CD4-positive, alpha-beta T cell treated with Interleukin-17A for 4 hours (primary cell): ENCODE measurements around the gene COPRS.
"Not testable (repeated sequence)": the region's sequence is repeated elsewhere in the genome, so short reads cannot be mapped to it uniquely, and the experiment has no call there.

Experiments
- DNase-seq: peaks from one replicate; pipeline ENCODE4 v3.0.0-alpha.2; 2020; ENCODE audit warnings: mixed read lengths

COPRS gene

GRCh38 chr17:31843070-31843745 is 15.8 kb downstream of the COPRS start:
- no peak for DNase-seq

- DNase-seq: peak; percentile 71
Observed at GRCh38 chr17:31842195-31843069, 16.6 kb downstream of the COPRS start.

- DNase-seq: no peak
Observed at GRCh38 chr17:31841850-31842194, 17.2 kb downstream of the COPRS start.

GRCh38 chr17:31838636-31839225 is 20.3 kb downstream of the COPRS start:
- no peak for DNase-seq

GRCh38 chr17:31835984-31836383 is 23.1 kb downstream of the COPRS start:
- DNase-seq: no peak

GRCh38 chr17:31834448-31834847 is 24.6 kb downstream of the COPRS start:
- no peak for DNase-seq

DNA sequence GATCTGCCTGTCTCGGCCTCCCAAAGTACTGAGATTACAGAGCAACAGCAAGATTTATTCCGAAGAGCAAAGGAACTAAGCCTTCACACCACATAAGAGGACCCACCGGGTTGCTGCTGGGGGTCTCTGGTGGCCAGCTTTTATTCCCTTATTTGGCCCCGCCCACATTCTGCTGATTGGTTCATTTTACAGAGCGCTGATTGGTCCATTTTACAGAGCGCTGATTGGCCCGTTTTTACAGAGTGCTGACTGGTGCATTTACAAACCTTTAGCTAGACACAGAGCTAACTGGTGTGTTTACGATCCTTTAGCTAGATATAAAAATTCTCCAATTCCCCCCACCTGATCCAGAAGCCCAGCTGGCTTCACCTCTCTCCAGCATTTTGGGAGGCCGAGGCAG is 26.3 kb downstream of the COPRS start:
- DNase-seq: no peak

GRCh38 chr17:31830971-31831858 is 27.8 kb downstream of the COPRS start:
- DNase-seq: no peak

- no peak for DNase-seq
Observed at GRCh38 chr17:31829649-31830048, 29.4 kb downstream of the COPRS start.

DNA sequence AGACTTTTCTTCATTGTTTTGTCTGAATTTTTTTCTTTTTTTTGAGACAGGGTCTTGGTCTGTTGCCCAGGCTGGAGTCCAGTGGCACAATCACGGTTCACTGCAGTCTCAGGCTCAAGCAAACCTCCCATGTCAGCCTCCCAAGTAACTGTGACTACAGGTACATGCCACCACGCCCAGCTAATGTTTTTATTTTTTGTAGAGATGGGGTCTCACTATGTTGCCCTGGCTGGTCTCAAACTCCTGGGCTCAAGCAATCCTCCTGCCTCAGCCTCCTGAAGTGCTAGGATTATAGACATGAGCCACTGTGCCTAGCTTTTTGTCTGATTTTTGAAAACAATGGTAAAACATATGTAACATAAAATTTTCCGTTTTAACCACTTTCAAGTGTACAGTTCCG is 30.1 kb downstream of the COPRS start:
- not testable (repeated sequence) for DNase-seq

- no peak for DNase-seq
Observed at GRCh38 chr17:31825961-31826691, 32.9 kb downstream of the COPRS start.

DNA sequence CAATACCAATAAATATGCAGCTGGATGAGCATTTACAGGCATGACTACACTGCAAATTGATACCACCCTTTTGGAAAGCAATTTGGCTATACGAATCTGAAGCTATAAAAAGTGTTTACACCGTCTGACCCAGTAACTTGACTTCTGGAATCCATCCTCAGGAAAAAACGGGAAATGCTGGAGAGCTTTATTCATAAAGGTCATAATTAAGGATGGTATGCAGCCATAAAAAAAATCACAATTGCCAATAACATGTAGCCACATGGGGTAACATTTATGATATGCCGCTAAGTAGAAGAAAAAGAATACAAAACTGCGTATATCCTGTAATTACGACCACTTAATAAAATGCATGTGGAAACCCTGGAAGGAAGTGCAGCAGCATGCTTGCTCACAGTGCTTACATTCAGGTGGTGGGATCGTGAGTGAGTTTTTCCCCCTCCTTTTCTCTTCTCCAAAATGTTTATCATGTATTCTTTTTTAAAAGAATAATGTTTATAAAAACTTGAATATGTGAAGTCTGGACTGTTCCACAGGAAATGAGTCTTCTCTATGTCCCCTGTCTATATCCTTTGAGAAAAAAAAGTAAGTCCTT is 34.2 kb downstream of the COPRS start:
- no peak for DNase-seq

GRCh38 chr17:31823014-31823413 is 36.0 kb downstream of the COPRS start:
- no peak for DNase-seq

DNA sequence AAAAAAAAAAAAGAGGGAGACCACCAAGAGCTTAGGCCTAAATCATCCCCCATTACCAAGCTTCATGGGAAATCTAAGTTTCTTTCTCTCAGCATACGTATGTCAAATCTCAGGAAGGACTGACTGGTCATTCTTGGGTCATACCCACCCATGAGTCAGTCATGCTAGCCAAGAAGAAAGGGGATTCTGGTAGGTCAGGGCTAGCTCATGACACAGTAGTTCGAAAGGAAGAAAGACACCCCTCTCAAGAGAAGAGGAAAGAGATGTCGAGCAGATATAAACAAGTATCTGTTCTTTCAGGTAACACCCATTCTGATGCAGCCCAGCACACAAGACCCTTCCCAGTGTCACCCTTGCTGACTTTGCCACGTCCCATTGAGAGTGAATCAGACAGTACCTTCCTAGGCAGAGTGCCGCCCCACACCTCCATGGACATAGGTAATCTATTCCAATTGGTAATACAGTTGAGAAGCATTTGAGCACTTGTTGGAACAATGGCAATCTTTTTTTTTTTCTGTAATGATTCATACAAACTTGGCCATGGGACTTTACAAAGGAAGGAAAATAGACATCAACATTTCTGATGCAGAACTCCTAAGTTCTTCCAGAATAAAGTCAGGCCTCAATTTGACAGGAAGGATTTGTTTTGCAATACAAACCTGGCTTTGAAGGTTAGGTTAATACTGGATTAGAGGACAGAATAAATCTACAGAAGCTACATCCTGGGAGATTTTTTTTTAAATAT is 38.2 kb downstream of the COPRS start:
- DNase-seq: no peak

DNA sequence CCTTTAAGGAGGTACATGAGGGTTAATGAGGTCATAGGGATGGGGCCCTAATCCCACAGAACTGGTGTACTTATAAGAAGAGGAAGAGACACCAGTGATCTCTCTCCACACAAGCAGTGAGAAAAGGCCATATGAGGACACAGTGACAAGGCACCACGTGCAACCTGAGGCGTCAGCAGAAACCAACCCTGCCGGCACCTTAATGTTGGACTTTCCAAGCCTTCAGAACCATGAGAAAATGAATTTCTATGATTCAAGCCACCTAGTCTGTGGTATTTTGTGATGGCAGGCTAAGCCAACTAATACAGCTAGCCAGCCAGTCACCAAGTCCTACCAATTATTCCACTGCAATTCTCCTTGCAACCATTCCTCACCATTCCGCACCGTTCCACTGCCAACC is 39.5 kb downstream of the COPRS start:
- no peak for DNase-seq

DNA sequence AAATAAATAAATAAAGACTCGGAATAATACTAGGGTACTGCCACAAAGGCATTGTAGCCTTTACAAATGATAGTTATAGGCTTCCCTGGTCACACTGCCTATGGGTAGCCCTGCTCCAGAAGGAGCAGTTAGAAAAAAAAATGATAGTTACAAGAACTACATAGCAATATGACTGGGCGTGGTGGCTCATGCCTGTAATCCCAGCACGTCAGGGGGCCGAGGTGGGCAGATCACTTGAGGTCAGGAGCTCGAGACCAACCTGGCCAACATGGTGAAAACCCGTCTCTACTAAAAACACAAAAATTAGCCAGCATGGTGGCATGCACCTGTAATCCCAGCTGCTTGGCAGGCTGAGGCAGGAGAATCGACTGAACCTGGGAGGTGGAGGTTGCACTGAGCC is 40.2 kb downstream of the COPRS start:
- DNase-seq: not testable (repeated sequence)

GRCh38 chr17:31815212-31815730 is 43.8 kb downstream of the COPRS start:
- DNase-seq: no peak

- no peak for DNase-seq
Observed at GRCh38 chr17:31811101-31811500, 47.9 kb downstream of the COPRS start.

- DNase-seq: not testable (repeated sequence)
Observed at GRCh38 chr17:31809876-31810275, 49.2 kb downstream of the COPRS start.

- no peak for DNase-seq
Observed at GRCh38 chr17:31808521-31809050, 50.5 kb downstream of the COPRS start.

DNA sequence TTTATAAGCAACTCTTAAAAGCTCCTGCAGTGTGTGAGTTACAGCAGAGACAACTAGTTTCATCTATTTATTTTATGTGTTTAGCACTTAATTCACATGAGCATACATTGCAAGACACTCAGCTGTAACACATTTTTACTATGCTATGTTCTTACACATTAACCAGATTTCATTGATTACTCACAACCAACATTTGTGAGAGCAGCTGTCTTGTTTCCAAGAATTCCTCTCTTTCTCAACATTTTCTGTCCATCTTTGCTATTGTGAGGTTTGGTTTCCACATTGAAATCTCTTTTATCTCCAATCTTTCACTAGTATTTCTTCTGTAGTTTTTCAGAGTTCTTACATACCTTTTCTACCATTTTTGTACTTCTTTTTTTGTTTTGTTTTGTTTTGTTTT is 51.2 kb downstream of the COPRS start:
- no peak for DNase-seq
